Neural cell (in vitro differentiated cells): ENCODE measurements around the gene TMOD1. TPM values are rescaled to one million over a fixed set of nuclear protein-coding genes. Genes with fewer than 3 reads are reported as not detected.

Source experiments
- H2AFZ ChIP-seq: fragments of 200-600, 300-800 bp; sonication (generic), shearing (Covaris generic); 2 replicates; pipeline ENCODE4 v1.6.0; 2014; ENCODE audit warnings: low read depth, mild to moderate bottlenecking, antibody characterized with exemption, low read length, moderate library complexity
- H3F3A ChIP-seq: fragments of 200-600 bp; shearing (Covaris generic); 2 replicates; pipeline ENCODE4 v1.6.1; 2016; ENCODE audit warnings: mild to moderate bottlenecking, moderate library complexity, mixed read lengths, antibody characterized with exemption, low read length; ENCODE audit not compliant: insufficient read depth, poor library complexity, severe bottlenecking
- H3K27ac ChIP-seq: fragments of 200-600, 300-800 bp; sonication (generic), shearing (Covaris generic); 2 replicates; pipeline ENCODE4 v1.5.1; 2014; ENCODE audit warnings: mild to moderate bottlenecking, low read length, moderate library complexity
- H3K27me3 ChIP-seq: fragments of 300-800, 200-600 bp; sonication (generic), shearing (Covaris generic); 2 replicates; pipeline ENCODE4 v1.6.0; 2014; ENCODE audit warnings: mild to moderate bottlenecking, low read depth, low read length, moderate library complexity; ENCODE audit not compliant: insufficient read depth
- H3K36me3 ChIP-seq: fragments of 300-800, 200-600 bp; sonication (generic), shearing (Covaris generic); 2 replicates; pipeline ENCODE4 v1.5.1; 2014; ENCODE audit warnings: mild to moderate bottlenecking, antibody characterized with exemption, low read length, moderate library complexity; ENCODE audit not compliant: insufficient read depth
- H3K4me2 ChIP-seq: fragments of 300-800, 200-600 bp; sonication (generic), shearing (Covaris generic); 2 replicates; pipeline ENCODE4 v1.6.0; 2014; ENCODE audit warnings: mild to moderate bottlenecking, low read length
- H3K4me3 ChIP-seq: fragments of 300-800, 200-600 bp; sonication (generic), shearing (Covaris generic); 2 replicates; pipeline ENCODE4 v1.5.1; 2014; ENCODE audit warnings: mild to moderate bottlenecking, low read length, moderate library complexity
- H3K79me2 ChIP-seq: fragments of 200-600 bp; shearing (Covaris generic); replicated peaks from 2 replicates; pipeline ENCODE4 v1.6.0; 2014; ENCODE audit warnings: mild to moderate bottlenecking, low read length, moderate library complexity; ENCODE audit not compliant: insufficient read depth
- H3K9ac ChIP-seq: fragments of 300-800, 200-600 bp; sonication (generic), shearing (Covaris generic); 2 replicates; pipeline ENCODE4 v1.6.1; 2016; ENCODE audit warnings: mild to moderate bottlenecking, low read length, mixed read lengths
- H3K9me2 ChIP-seq: fragments of 200-600 bp; shearing (Covaris generic); 2 replicates; pipeline ENCODE4 v1.6.1; 2016; ENCODE audit warnings: mild to moderate bottlenecking, low read length, mixed read lengths; ENCODE audit not compliant: insufficient read depth
- H3K9me3 ChIP-seq: fragments of 200-600, 300-800 bp; sonication (generic), shearing (Covaris generic); 2 replicates; pipeline ENCODE4 v1.6.1; 2016; ENCODE audit warnings: mild to moderate bottlenecking, mixed run types, low read length, moderate library complexity, mixed read lengths
- H4K20me1 ChIP-seq: fragments of 200-600 bp; shearing (Covaris generic); 2 replicates; pipeline ENCODE4 v1.6.1; 2016; ENCODE audit warnings: mild to moderate bottlenecking, mixed run types; ENCODE audit not compliant: insufficient read depth
- CTCF ChIP-seq: fragments of 450-650 bp; IDR thresholded peaks from 2 replicates; pipeline ENCODE4 v1.5.1; 2014; ENCODE audit warnings: antibody characterized with exemption, mild to moderate bottlenecking, moderate library complexity; ENCODE audit not compliant: poor library complexity, severe bottlenecking
- EP300 ChIP-seq: fragments of 450-650 bp; conservative IDR thresholded peaks from 2 replicates; pipeline ENCODE4 v1.6.1; 2014; ENCODE audit warnings: antibody characterized with exemption, mild to moderate bottlenecking, moderate library complexity; ENCODE audit not compliant: poor library complexity, severe bottlenecking
- EZH2 ChIP-seq: fragments of 200-600, 300-800 bp; shearing (Covaris generic), sonication (generic); IDR thresholded peaks from 2 replicates; pipeline ENCODE4 v1.6.1; 2014; ENCODE audit warnings: antibody characterized with exemption, low read length, borderline replicate concordance, mild to moderate bottlenecking; ENCODE audit not compliant: insufficient read depth, poor library complexity, severe bottlenecking
- MXI1 ChIP-seq: fragments of 450-650 bp; conservative IDR thresholded peaks from 2 replicates; pipeline ENCODE4 v1.6.1; 2014; ENCODE audit warnings: antibody characterized with exemption, mild to moderate bottlenecking; ENCODE audit not compliant: poor library complexity, severe bottlenecking
- POLR2AphosphoS5 ChIP-seq: IDR thresholded peaks from 2 replicates; pipeline ENCODE4 v1.6.1; 2012
- RAD21 ChIP-seq: fragments of 450-650 bp; conservative IDR thresholded peaks from 2 replicates; pipeline ENCODE4 v1.6.1; 2014; ENCODE audit warnings: antibody characterized with exemption, mild to moderate bottlenecking, moderate library complexity
- SMC3 ChIP-seq: fragments of 450-650 bp; conservative IDR thresholded peaks from 2 replicates; pipeline ENCODE4 v1.6.1; 2014; ENCODE audit warnings: antibody characterized with exemption, mild to moderate bottlenecking, moderate library complexity; ENCODE audit not compliant: poor library complexity
- TAF1 ChIP-seq: IDR thresholded peaks from 2 replicates; pipeline ENCODE4 v1.6.1; 2012; ENCODE audit warnings: low read depth
- polyA plus RNA-seq: library from polyadenylated mRNA; depleted of rRNA; stranded (reverse); fragments of >200 nt; gene quantifications from 2 replicates; pipeline ENCODE4 v1.2.3, GENCODE V29; 2014
- TF ChIP-seq, protein P1 (sequence below): IDR thresholded peaks from 2 replicates; pipeline ENCODE4 v1.6.1; 2012; ENCODE audit warnings: borderline replicate concordance

TMOD1 gene
- polyA plus RNA-seq, 1 donor from 2014 or later: 0.17 TPM

GRCh38 chr9:97474372-97474925, 27.0 kb upstream of the TMOD1 start:
- Histone ChIP-seq H3K27ac (no peak overlapping the region), H3K9me2 (no peaks in the 10 kb centered on the region), H3K4me2 (no peak overlapping the region), H4K20me1 (no peaks in the 10 kb centered on the region), H3K4me3 (no peak overlapping the region), H3K9me3 (no peaks in the 10 kb centered on the region), H3F3A (no peaks in the 10 kb centered on the region), H2AFZ (no peak overlapping the region), H3K9ac (no peak overlapping the region), H3K27me3 (no peaks in the 10 kb centered on the region), H3K36me3 (no peaks in the 10 kb centered on the region), H3K79me2 (no peaks in the 10 kb centered on the region)
- TF ChIP-seq TAF1 (no peak), CTCF (no peak), RAD21 (no peak), SMC3 (no peak), EZH2 (no peak), EP300 (no peak), MXI1 (no peak), POLR2AphosphoS5 (no peak)
- TF ChIP-seq, protein P1, sequence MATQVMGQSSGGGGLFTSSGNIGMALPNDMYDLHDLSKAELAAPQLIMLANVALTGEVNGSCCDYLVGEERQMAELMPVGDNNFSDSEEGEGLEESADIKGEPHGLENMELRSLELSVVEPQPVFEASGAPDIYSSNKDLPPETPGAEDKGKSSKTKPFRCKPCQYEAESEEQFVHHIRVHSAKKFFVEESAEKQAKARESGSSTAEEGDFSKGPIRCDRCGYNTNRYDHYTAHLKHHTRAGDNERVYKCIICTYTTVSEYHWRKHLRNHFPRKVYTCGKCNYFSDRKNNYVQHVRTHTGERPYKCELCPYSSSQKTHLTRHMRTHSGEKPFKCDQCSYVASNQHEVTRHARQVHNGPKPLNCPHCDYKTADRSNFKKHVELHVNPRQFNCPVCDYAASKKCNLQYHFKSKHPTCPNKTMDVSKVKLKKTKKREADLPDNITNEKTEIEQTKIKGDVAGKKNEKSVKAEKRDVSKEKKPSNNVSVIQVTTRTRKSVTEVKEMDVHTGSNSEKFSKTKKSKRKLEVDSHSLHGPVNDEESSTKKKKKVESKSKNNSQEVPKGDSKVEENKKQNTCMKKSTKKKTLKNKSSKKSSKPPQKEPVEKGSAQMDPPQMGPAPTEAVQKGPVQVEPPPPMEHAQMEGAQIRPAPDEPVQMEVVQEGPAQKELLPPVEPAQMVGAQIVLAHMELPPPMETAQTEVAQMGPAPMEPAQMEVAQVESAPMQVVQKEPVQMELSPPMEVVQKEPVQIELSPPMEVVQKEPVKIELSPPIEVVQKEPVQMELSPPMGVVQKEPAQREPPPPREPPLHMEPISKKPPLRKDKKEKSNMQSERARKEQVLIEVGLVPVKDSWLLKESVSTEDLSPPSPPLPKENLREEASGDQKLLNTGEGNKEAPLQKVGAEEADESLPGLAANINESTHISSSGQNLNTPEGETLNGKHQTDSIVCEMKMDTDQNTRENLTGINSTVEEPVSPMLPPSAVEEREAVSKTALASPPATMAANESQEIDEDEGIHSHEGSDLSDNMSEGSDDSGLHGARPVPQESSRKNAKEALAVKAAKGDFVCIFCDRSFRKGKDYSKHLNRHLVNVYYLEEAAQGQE: no peak

DNA sequence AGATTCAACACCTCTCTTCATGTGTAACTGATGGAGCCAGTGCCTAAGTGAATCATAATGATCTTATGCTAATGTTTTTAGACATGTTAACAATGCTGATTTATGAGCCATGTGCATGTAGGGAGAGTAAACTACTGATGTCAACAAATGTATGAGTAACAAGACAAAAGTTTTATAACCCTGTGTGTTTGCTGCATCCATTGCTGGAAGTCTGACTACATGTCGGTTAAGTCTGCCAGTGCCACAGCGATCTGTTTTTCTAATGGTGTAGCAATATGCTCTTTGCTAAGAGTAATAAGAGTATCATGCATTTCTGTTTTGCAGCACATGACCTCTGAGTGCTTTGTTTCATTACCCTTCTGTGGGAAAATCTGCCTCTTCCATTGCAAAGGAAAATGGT, 26.4 kb upstream of the TMOD1 start:
- Histone ChIP-seq H3K27me3 (no peaks in the 10 kb centered on the region), H3K9ac (no peak overlapping the region), H3K9me3 (no peaks in the 10 kb centered on the region), H3K27ac (no peak overlapping the region), H3K4me3 (no peak overlapping the region), H3K36me3 (no peaks in the 10 kb centered on the region), H3K9me2 (no peaks in the 10 kb centered on the region), H3K4me2 (no peak overlapping the region), H2AFZ (no peak overlapping the region), H4K20me1 (no peaks in the 10 kb centered on the region), H3F3A (no peaks in the 10 kb centered on the region), H3K79me2 (no peaks in the 10 kb centered on the region)
- TF ChIP-seq, protein P1: no peak
- TF ChIP-seq TAF1 (no peak), EZH2 (no peak), SMC3 (no peak), EP300 (no peak), POLR2AphosphoS5 (no peak), RAD21 (no peak), MXI1 (no peak), CTCF (no peak)
